Measurements from ENCODE around the gene SARDH. TPM values are rescaled to one million over a fixed set of nuclear protein-coding genes. Genes with fewer than 3 reads are reported as not detected.
"Not testable (repeated sequence)": the region's sequence is repeated elsewhere in the genome, so short reads cannot be mapped to it uniquely, and the experiment has no call there.

Gene SARDH
- total and polyA plus RNA-seq, 5 donors: 1.7 to 3.2 (median 2.7) TPM

- WGBS: 63% methylated on average over 15 of the region's 15 CpGs
- DNase-seq: peak in 2 of 3 donors; percentile 45 to 59
Observed at GRCh38 chr9:133679056-133679455, 59.1 kb downstream of the SARDH start.

GRCh38 chr9:133677126-133678010 is 60.8 kb downstream of the SARDH start:
- ATAC-seq (no peak), DNase-seq (peak in 2 of 3 donors; percentile 37 to 51)
- H3K9me3 ChIP-seq (ENCODE audit: control insufficient read depth, low read length): no peaks in the 10 kb centered on the region
- intact Hi-C loops (cut with DNase I): loop anchor here in 1 of 4 donors (10.0 kb wide), 1 partner anchor 83 kb away; no protein-coding TSS in a partner anchor
- H3K4me3 ChIP-seq (ENCODE audit: low read length): no peak overlapping the region
- no peaks in the 10 kb centered on the region for H3K4me1 ChIP-seq (ENCODE audit: control insufficient read depth, insufficient read depth, low read length)
- no peak overlapping the region for H3K27ac ChIP-seq (ENCODE audit: low read length)
- 95% methylated on average over 17 of the region's 17 CpGs for WGBS
- H3K27me3 ChIP-seq (ENCODE audit: control insufficient read depth, insufficient read depth): no peaks in the 10 kb centered on the region

More at GRCh38 chr9:133679056-133679455, 59.1 kb downstream of the SARDH start:
- intact Hi-C loops (cut with DNase I): loop anchor here in 1 of 4 donors (10.0 kb wide), 1 partner anchor 84 kb away; no protein-coding TSS in a partner anchor
- Histone ChIP-seq H3K4me3 (ENCODE audit: low read length) (no peak overlapping the region), H3K27ac (ENCODE audit: low read length) (no peak overlapping the region), H3K27me3 (ENCODE audit: control insufficient read depth, insufficient read depth) (no peaks in the 10 kb centered on the region), H3K4me1 (ENCODE audit: control insufficient read depth, insufficient read depth, low read length) (peaks cover 2% of the 10 kb centered on the region), H3K9me3 (ENCODE audit: control insufficient read depth, low read length) (no peaks in the 10 kb centered on the region)
- ATAC-seq: no peak

DNA sequence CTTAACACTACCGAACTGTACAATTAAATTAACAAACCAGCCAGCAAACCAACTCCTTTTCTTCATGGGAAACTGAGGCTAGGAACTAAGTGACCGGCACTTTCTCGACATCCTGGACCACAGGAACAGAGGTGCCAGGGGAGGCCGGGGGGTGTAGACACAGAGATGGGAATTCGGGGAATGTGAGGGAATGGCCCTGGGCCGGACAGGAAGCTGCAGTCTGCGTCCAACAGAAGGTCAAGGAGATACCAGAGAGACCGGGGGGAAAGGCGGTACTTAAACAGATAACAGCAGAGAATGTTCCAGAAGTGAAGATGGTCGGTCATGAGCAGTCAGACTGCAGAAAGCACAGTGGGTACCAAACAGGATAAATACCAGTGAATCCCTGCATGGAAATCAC is 61.7 kb downstream of the SARDH start:
- H3K9me3 ChIP-seq (ENCODE audit: control insufficient read depth, low read length): no peaks in the 10 kb centered on the region

GRCh38 chr9:133675796-133676195 is 62.4 kb downstream of the SARDH start:
- WGBS: 93% methylated on average over 3 of the region's 3 CpGs
- H3K27ac ChIP-seq (ENCODE audit: low read length); H3K27me3 ChIP-seq (ENCODE audit: control insufficient read depth, insufficient read depth); H3K4me1 ChIP-seq (ENCODE audit: control insufficient read depth, insufficient read depth, low read length); ATAC-seq; H3K9me3 ChIP-seq (ENCODE audit: control insufficient read depth, low read length); H3K4me3 ChIP-seq (ENCODE audit: low read length); DNase-seq: not testable (repeated sequence)
- intact Hi-C loops (cut with DNase I): loop anchor here in 1 of 4 donors (10.0 kb wide), 1 partner anchor 81 kb away; no protein-coding TSS in a partner anchor

More for the DNA sequence above, 61.7 kb downstream of the SARDH start:
- DNase-seq (peak in 2 of 3 donors; percentile 56), ATAC-seq (peak in 1 of 2 donors; percentile 66)
- intact Hi-C loops (cut with DNase I): loop anchor here in 1 of 4 donors (10.0 kb wide), 1 partner anchor 82 kb away; no protein-coding TSS in a partner anchor
- H3K27me3 ChIP-seq (ENCODE audit: control insufficient read depth, insufficient read depth): no peaks in the 10 kb centered on the region
- H3K4me3 ChIP-seq (ENCODE audit: low read length): no peak overlapping the region
- WGBS: 35% methylated on average over 10 of the region's 10 CpGs
- H3K4me1 ChIP-seq (ENCODE audit: control insufficient read depth, insufficient read depth, low read length): no peaks in the 10 kb centered on the region
- H3K27ac ChIP-seq (ENCODE audit: low read length): no peak overlapping the region

- no peak for ATAC-seq
Observed at GRCh38 chr9:133674091-133674490, 64.1 kb downstream of the SARDH start.

GRCh38 chr9:133673258-133673655 is 64.9 kb downstream of the SARDH start:
- Histone ChIP-seq H3K4me3 (ENCODE audit: low read length) (no peak overlapping the region), H3K27me3 (ENCODE audit: control insufficient read depth, insufficient read depth) (no peaks in the 10 kb centered on the region), H3K9me3 (ENCODE audit: control insufficient read depth, low read length) (no peaks in the 10 kb centered on the region), H3K27ac (ENCODE audit: low read length) (no peak overlapping the region), H3K4me1 (ENCODE audit: control insufficient read depth, insufficient read depth, low read length) (no peaks in the 10 kb centered on the region)
- peak; percentile 13 to 67 (median 22) for DNase-seq
- peak in 1 of 2 donors; percentile 29 for ATAC-seq
- 70% methylated on average over 9 of the region's 9 CpGs for WGBS
- intact Hi-C loops (cut with DNase I): loop anchor here in 1 of 4 donors (10.0 kb wide), 1 partner anchor 78 kb away; no protein-coding TSS in a partner anchor

More at GRCh38 chr9:133674091-133674490, 64.1 kb downstream of the SARDH start:
- 93% methylated on average over 14 of the region's 14 CpGs for WGBS
- H3K4me3 ChIP-seq (ENCODE audit: low read length): no peak overlapping the region
- intact Hi-C loops (cut with DNase I): loop anchor here in 1 of 4 donors (10.0 kb wide), 1 partner anchor 79 kb away; no protein-coding TSS in a partner anchor
- H3K9me3 ChIP-seq (ENCODE audit: control insufficient read depth, low read length): no peaks in the 10 kb centered on the region
- no peak overlapping the region for H3K27ac ChIP-seq (ENCODE audit: low read length)
- no peaks in the 10 kb centered on the region for H3K4me1 ChIP-seq (ENCODE audit: control insufficient read depth, insufficient read depth, low read length)
- DNase-seq: peak; percentile 5 to 54 (median 40)
- no peaks in the 10 kb centered on the region for H3K27me3 ChIP-seq (ENCODE audit: control insufficient read depth, insufficient read depth)

- WGBS: 92% methylated on average over 31 of the region's 31 CpGs
- no peak overlapping the region for H3K27ac ChIP-seq (ENCODE audit: low read length)
- DNase-seq: peak; percentile 9 to 45 (median 45)
- H3K9me3 ChIP-seq (ENCODE audit: control insufficient read depth, low read length): no peaks in the 10 kb centered on the region
- ATAC-seq: no peak
- H3K4me1 ChIP-seq (ENCODE audit: control insufficient read depth, insufficient read depth, low read length): no peaks in the 10 kb centered on the region
- intact Hi-C loops (cut with DNase I): loop anchor here in 1 of 4 donors (10.0 kb wide), 1 partner anchor 78 kb away; no protein-coding TSS in a partner anchor
- no peaks in the 10 kb centered on the region for H3K27me3 ChIP-seq (ENCODE audit: control insufficient read depth, insufficient read depth)
- H3K4me3 ChIP-seq (ENCODE audit: low read length): no peak overlapping the region
Observed at GRCh38 chr9:133672503-133673257, 65.5 kb downstream of the SARDH start.

DNA sequence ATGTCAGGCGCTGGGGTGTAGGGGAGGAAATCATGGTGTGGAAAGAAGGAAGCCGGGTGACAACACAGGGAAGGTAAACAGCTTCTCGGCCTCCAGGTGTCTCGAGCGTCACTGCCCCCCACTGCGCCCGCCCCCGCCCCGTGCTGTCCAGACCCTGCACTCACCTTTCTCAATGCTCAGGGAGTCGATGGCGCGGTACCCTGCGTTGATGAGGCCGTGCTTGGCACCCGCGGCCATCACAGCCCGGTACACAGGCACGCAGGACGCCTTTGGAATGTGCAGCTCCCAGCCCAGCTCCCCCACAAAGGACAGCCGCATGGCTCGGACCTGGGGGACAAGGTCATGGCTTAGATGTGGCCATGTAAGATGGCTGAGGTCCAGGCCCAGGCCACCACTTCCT is 66.8 kb downstream of the SARDH start:
- 97% methylated on average over 21 of the region's 21 CpGs for WGBS
- ATAC-seq: no peak
- DNase-seq: peak in 1 of 3 donors; percentile 22
- intact Hi-C loops (cut with DNase I): loop anchor here in 1 of 4 donors (10.0 kb wide), 1 partner anchor 77 kb away; no protein-coding TSS in a partner anchor
- no peaks in the 10 kb centered on the region for H3K9me3 ChIP-seq (ENCODE audit: control insufficient read depth, low read length)
- H3K27me3 ChIP-seq (ENCODE audit: control insufficient read depth, insufficient read depth): no peaks in the 10 kb centered on the region
- no peaks in the 10 kb centered on the region for H3K4me1 ChIP-seq (ENCODE audit: control insufficient read depth, insufficient read depth, low read length)
- H3K4me3 ChIP-seq (ENCODE audit: low read length): no peak overlapping the region
- no peak overlapping the region for H3K27ac ChIP-seq (ENCODE audit: low read length)

- no peak overlapping the region for H3K4me3 ChIP-seq (ENCODE audit: low read length)
- no peaks in the 10 kb centered on the region for H3K4me1 ChIP-seq (ENCODE audit: control insufficient read depth, insufficient read depth, low read length)
- 92% methylated on average over 17 of the region's 17 CpGs for WGBS
- peak in 1 of 3 donors; percentile 47 for DNase-seq
- ATAC-seq: no peak
- no peaks in the 10 kb centered on the region for H3K27me3 ChIP-seq (ENCODE audit: control insufficient read depth, insufficient read depth)
- no peak overlapping the region for H3K27ac ChIP-seq (ENCODE audit: low read length)
- no peaks in the 10 kb centered on the region for H3K9me3 ChIP-seq (ENCODE audit: control insufficient read depth, low read length)
- intact Hi-C loops (cut with DNase I): loop anchor here in 1 of 4 donors (10.0 kb wide), 1 partner anchor 76 kb away; no protein-coding TSS in a partner anchor
Observed at GRCh38 chr9:133670466-133670865, 67.7 kb downstream of the SARDH start.

DNA sequence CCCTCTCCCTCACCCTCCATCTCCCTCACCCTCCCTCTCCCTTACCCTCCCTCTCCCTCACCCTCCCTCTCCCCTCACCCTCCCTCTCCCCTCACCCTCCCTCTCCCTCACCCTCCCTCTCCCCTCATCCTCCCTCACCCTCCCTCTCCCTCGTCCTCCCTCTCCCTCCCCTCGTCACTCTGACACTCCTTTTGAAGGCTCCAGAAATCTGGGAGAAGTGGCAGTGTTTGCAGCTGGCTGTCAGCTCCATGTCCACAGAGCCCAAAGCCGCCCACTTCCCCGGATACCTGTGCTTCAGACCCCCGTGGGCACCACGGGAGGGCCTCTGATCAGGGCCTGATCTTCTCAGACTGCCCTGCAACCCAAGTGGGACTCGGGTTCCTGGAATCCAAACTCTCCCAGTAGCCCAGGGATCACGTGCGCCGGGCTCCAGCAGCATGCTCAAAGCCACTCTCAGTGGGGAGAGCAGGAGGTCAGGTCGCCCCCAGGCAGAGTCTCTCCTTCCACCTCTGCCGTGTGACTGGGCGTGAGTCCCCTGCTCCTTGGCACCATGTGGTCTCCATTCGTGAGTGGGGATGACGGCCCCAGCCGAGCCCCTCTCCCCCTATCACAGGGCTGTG is 68.9 kb downstream of the SARDH start:
- 85% methylated on average over 15 of the region's 16 CpGs for WGBS
- H3K27ac ChIP-seq (ENCODE audit: low read length): no peak overlapping the region
- H3K4me3 ChIP-seq (ENCODE audit: low read length): no peak overlapping the region
- H3K4me1 ChIP-seq (ENCODE audit: control insufficient read depth, insufficient read depth, low read length): no peaks in the 10 kb centered on the region
- H3K9me3 ChIP-seq (ENCODE audit: control insufficient read depth, low read length): no peaks in the 10 kb centered on the region
- peak in 2 of 3 donors; percentile 39 for DNase-seq
- no peak for ATAC-seq
- H3K27me3 ChIP-seq (ENCODE audit: control insufficient read depth, insufficient read depth): no peaks in the 10 kb centered on the region
- intact Hi-C loops (cut with DNase I): no loop called here

Measured in right cardiac atrium (tissue), 5 donors.